ENCODE data around the gene XIRP2. TPM values are rescaled to one million over a fixed set of nuclear protein-coding genes. Genes with fewer than 3 reads are reported as not detected.

XIRP2 gene
- total and polyA plus RNA-seq, 10 of the 15 experiments (the other 5 are each of a cell fraction or from before 2014, with no cell fraction given) = 0.03 TPM; not detected in 9

DNA sequence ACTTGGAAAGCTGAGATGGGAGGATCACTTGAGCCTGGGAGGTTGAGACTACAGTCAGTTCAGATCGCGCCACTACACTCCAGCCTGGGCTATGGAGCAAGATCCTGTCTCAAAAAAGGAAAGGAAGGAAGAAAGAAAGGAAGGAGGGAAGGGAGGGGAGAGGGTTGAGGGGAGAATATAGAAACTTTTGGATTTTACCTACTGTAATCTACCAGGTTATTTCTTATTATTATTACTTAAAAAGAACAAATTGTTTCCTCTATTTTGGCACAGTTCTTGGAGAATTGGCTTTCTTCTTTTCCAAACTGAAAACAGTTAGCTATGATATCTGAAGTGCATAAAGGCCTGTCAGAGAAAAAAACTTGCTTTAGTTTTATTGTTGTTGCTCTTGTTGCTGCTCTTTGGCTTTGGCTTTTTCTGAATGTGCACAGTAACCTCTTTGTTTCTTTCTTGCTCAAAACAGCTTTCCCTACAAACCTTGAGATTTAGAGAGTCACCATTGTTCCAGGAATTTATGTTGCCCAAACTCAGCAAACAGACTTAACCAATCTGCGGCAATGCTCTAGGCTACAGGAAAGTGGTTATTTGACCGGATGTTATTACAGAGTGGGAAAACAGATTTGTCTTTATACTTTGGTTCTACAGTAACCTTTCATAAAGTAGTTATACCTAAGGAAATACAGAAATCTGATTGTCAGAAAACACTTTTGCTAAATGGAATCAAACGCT lies 214.9 kb downstream of the XIRP2 start:
- BruUV-seq (replicated peaks) = no TSS peak
- H3K79me2 ChIP-seq (ENCODE audit: control insufficient read depth, insufficient read depth, low read length) = no peaks in the 10 kb centered on the region
- TF ChIP-seq HDGF (IDR thresholded peaks at IDR 0.05) (no peak), SIN3A (IDR thresholded peaks at IDR 0.05; ENCODE audit: low read depth, low read length) (no peak), IKZF2 (IDR thresholded peaks at IDR 0.05) (no peak), RAD21 (IDR thresholded peaks at IDR 0.05; ENCODE audit: insufficient read depth, low read depth, low read length) (no peak), ZNF622 (IDR thresholded peaks at IDR 0.05) (no peak), BACH1 (IDR thresholded peaks at IDR 0.05; ENCODE audit: borderline replicate concordance) (no peak), NR2C1 (IDR thresholded peaks at IDR 0.05) (no peak), HDAC2 (IDR thresholded peaks at IDR 0.05) (no peak), ZNF217 (IDR thresholded peaks at IDR 0.05) (no peak), CREB1 (IDR thresholded peaks at IDR 0.05; ENCODE audit: low read depth) (no peak), IKZF1 (conservative IDR thresholded peaks at IDR 0.05) (no peak), MTA3 (IDR thresholded peaks at IDR 0.05; ENCODE audit: borderline replicate concordance, low read length) (no peak), MYB (IDR thresholded peaks at IDR 0.05; ENCODE audit: borderline replicate concordance, low read depth, low read length) (no peak)
- TF ChIP-seq, protein P1, sequence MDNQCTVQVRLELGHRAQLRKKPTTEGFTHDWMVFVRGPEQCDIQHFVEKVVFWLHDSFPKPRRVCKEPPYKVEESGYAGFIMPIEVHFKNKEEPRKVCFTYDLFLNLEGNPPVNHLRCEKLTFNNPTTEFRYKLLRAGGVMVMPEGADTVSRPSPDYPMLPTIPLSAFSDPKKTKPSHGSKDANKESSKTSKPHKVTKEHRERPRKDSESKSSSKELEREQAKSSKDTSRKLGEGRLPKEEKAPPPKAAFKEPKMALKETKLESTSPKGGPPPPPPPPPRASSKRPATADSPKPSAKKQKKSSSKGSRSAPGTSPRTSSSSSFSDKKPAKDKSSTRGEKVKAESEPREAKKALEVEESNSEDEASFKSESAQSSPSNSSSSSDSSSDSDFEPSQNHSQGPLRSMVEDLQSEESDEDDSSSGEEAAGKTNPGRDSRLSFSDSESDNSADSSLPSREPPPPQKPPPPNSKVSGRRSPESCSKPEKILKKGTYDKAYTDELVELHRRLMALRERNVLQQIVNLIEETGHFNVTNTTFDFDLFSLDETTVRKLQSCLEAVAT (IDR thresholded peaks at IDR 0.05) = no peak
- TF ChIP-seq, protein P2, sequence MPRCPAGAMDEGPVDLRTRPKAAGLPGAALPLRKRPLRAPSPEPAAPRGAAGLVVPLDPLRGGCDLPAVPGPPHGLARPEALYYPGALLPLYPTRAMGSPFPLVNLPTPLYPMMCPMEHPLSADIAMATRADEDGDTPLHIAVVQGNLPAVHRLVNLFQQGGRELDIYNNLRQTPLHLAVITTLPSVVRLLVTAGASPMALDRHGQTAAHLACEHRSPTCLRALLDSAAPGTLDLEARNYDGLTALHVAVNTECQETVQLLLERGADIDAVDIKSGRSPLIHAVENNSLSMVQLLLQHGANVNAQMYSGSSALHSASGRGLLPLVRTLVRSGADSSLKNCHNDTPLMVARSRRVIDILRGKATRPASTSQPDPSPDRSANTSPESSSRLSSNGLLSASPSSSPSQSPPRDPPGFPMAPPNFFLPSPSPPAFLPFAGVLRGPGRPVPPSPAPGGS (IDR thresholded peaks at IDR 0.05; ENCODE audit: borderline replicate concordance, insufficient read depth, low read depth, low read length, poor library complexity, severe bottlenecking) = no peak
- H3K27ac ChIP-seq (ENCODE audit: control insufficient read depth, insufficient read depth) = no peak overlapping the region
- no peak for ATAC-seq
- intact Hi-C loops (cut with micrococcal nuclease; ENCODE audit: unreplicated experiment) = no loop called here
- ChIA-PET CTCF (no interaction called here), RAD21 (ENCODE audit: unreplicated experiment) (no interaction called here), POLR2A (no interaction called here), SMC1A (ENCODE audit: uncharacterized antibody, unreplicated experiment) (interaction anchor here (0.6 kb wide), 1 partner anchor 909 kb away, joined by 3 read pairs; no protein-coding TSS in a partner anchor)
- no peaks in the 10 kb centered on the region for H4K20me1 ChIP-seq (ENCODE audit: control insufficient read depth, insufficient read depth)
- FAIRE-seq = no peak
- no peak overlapping the region for H3K4me3 ChIP-seq
- H3K27me3 ChIP-seq (replicated peaks in 1 of 2; ENCODE audit: control insufficient read depth in 2 of 2, insufficient read depth in 2 of 2, low read length in 1 of 2) = no peaks in the 10 kb centered on the region
- H3K36me3 ChIP-seq (ENCODE audit: control insufficient read depth in 2 of 2, insufficient read depth in 2 of 2, low read length in 1 of 2) = no peaks in the 10 kb centered on the region
- H3K9ac ChIP-seq (ENCODE audit: control insufficient read depth, insufficient read depth, low read length) = no peak overlapping the region
- 23% methylated on average over 5 of the region's 5 CpGs for WGBS (ENCODE audit: insufficient coverage, insufficient replicate concordance, low lambda C conversion rate, missing lambda C conversion rate)
- no peak for DNase-seq (ENCODE audit: low read depth, low spot score)
- H3K9me3 ChIP-seq (replicated peaks; ENCODE audit: control insufficient read depth, insufficient read depth, low read length) = no peaks in the 10 kb centered on the region
- no peak overlapping the region for H2AFZ ChIP-seq (ENCODE audit: control insufficient read depth, low read depth, low read length)
- H3K4me1 ChIP-seq (ENCODE audit: control insufficient read depth, insufficient read depth, low read length) = no peaks in the 10 kb centered on the region
- in situ Hi-C loops (cut with MboI) = no loop called here
- no peak overlapping the region for H3K4me2 ChIP-seq (ENCODE audit: control insufficient read depth, insufficient read depth)
